OCI-LY7 (cell line): Measurements from ENCODE around the gene SNHG17. TPM values are rescaled to one million over a fixed set of nuclear protein-coding genes. Genes with fewer than 3 reads are reported as not detected.
"Not testable (repeated sequence)": the region's sequence is repeated elsewhere in the genome, so short reads cannot be mapped to it uniquely, and the experiment has no call there.

ENCODE experiments used
- BruUV-seq: library from RNA; stranded (reverse); fragments of 400-500 nt; replicated peaks from 2 replicates; lab custom pipeline; 2021; lab: Mats Ljungman, UMichigan
- CTCF ChIA-PET: fragments of 300-600 bp; sonication (Branson Sonifier 250); formaldehyde crosslinking; loops from one replicate; lab custom pipeline; 2022; ENCODE audit warnings: antibody characterized with exemption; ENCODE audit not compliant: unreplicated experiment; lab: Charles Lee
- POLR2A ChIA-PET: fragments of 300-600 bp; sonication (Branson Sonifier 250); formaldehyde crosslinking; loops from one replicate; lab custom pipeline; 2022; ENCODE audit warnings: antibody characterized with exemption; lab: Charles Lee
- DNase-seq: peaks from one replicate; pipeline ENCODE4 v3.0.0-alpha.2; 2015; ENCODE audit warnings: low spot score
- H2AFZ ChIP-seq: fragments of 200-600 bp; sonication (generic), shearing (Covaris generic); 2 replicates; pipeline ENCODE4 v1.6.1; 2014; ENCODE audit warnings: mild to moderate bottlenecking, antibody characterized with exemption, low read length, moderate library complexity
- H3K27ac ChIP-seq: fragments of 200-600 bp; sonication (generic); 2 replicates; pipeline ENCODE4 v1.5.1; 2014; ENCODE audit warnings: mixed run types, low read depth, mild to moderate bottlenecking, moderate library complexity, low read length, inconsistent platforms; ENCODE audit not compliant: poor library complexity, severe bottlenecking
- H3K36me3 ChIP-seq: fragments of 200-600 bp; sonication (generic); 2 replicates; pipeline ENCODE4 v1.6.1; 2014; ENCODE audit warnings: mild to moderate bottlenecking, antibody characterized with exemption, low read length, moderate library complexity, mixed read lengths; ENCODE audit not compliant: insufficient read depth
- H3K4me1 ChIP-seq: fragments of 200-600 bp; sonication (generic); 2 replicates; pipeline ENCODE4 v1.5.1; 2014; ENCODE audit warnings: mild to moderate bottlenecking, low read length; ENCODE audit not compliant: insufficient read depth, poor library complexity, severe bottlenecking
- H3K4me2 ChIP-seq: fragments of 200-600 bp; sonication (generic); 2 replicates; pipeline ENCODE4 v1.6.1; 2014; ENCODE audit warnings: mild to moderate bottlenecking, low read length
- H3K4me3 ChIP-seq: fragments of 200-600 bp; sonication (generic); 2 replicates; pipeline ENCODE4 v1.5.1; 2014; ENCODE audit warnings: mild to moderate bottlenecking, low read depth, low read length; ENCODE audit not compliant: poor library complexity, severe bottlenecking
- H3K79me2 ChIP-seq: fragments of 200-600 bp; sonication (generic); 2 replicates; pipeline ENCODE4 v1.6.1; 2016; ENCODE audit warnings: low read depth, mild to moderate bottlenecking, low read length, moderate library complexity, mixed read lengths; ENCODE audit not compliant: insufficient read depth
- H3K9me2 ChIP-seq: fragments of 200-600 bp; sonication (generic); 2 replicates; pipeline ENCODE4 v1.6.1; 2016; ENCODE audit warnings: mild to moderate bottlenecking, low read length, mixed read lengths; ENCODE audit not compliant: insufficient read depth
- H3K9me3 ChIP-seq: fragments of 200-600 bp; sonication (generic); 2 replicates; pipeline ENCODE4 v1.6.1; 2014; ENCODE audit warnings: mild to moderate bottlenecking, mixed run types, low read length, mixed read lengths
- H4K20me1 ChIP-seq: fragments of 200-600 bp; sonication (generic); 2 replicates; pipeline ENCODE4 v1.6.1; 2014; ENCODE audit warnings: mild to moderate bottlenecking, antibody characterized with exemption, low read length, moderate library complexity, mixed read lengths; ENCODE audit not compliant: insufficient read depth
- EZH2phosphoT487 ChIP-seq: fragments of 200-600 bp; sonication (generic); IDR thresholded peaks from 2 replicates; pipeline ENCODE4 v1.6.1; 2018; ENCODE audit warnings: low read depth, borderline replicate concordance, mild to moderate bottlenecking, mixed run types, antibody characterized with exemption, low read length, moderate library complexity, mixed read lengths
- intact Hi-C: fragments of 100-400 bp; cut with micrococcal nuclease; formaldehyde crosslinking; loops from one replicate; pipeline ENCODE4 v1.10.0; 2022; ENCODE audit not compliant: unreplicated experiment
- total RNA-seq, 2 experiments: library from RNA; depleted of rRNA in 1 of 2; stranded (reverse); fragments of >200 nt in 1 of 2; shearing (Covaris generic) in 1 of 2; gene quantifications; 2 replicates each; pipeline ENCODE4 v1.2.3, GENCODE V29; 2014 to 2022
- TF ChIP-seq, protein P1 (sequence below): fragments of 200-600 bp; sonication (generic); conservative IDR thresholded peaks from 2 replicates; pipeline ENCODE4 v1.5.1; 2014; ENCODE audit warnings: mild to moderate bottlenecking, antibody characterized with exemption, low read length, moderate library complexity, mixed read lengths

The SNHG17 gene
- total RNA-seq, 2 experiments from 2014 or later: 49.1 to 111 TPM

DNA sequence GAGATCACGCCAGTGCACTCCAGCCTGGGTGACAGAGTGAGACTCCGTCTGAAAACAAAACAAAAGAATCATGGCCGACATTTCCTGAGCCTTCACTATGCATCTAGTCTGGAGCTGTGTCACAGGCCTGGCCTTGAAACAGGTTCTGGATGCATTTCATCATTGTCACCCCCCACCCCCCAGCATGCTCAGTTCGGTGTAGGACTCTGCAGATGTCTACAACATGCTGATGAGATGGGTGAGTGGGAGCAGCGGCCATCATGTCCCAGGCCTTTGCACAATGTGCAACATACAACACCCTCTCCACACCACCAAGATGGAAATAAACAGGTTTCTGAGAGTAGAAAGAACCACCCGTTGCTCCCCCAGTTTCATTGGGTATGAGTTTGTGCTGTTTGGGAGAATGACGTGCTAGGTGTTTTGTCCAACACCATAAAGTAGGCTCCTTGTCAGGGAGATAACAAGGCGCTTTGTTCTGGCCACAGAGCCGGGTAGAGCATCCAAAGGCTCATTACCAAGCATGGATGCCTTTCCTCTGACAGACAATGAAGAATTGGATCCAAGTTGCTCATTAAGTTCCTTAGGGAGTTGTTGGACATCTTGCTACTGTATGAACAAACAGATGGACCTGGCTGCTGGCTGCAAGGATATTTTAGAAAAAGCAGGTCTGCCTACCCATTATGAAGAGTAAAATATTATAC, 22.1 kb downstream of the SNHG17 start:
- POLR2A ChIA-PET: interaction anchor here (0.6 kb wide), 1 partner anchor 122 kb away, joined by 4 read pairs; no protein-coding TSS in a partner anchor
- CTCF ChIA-PET: no interaction called here

DNA sequence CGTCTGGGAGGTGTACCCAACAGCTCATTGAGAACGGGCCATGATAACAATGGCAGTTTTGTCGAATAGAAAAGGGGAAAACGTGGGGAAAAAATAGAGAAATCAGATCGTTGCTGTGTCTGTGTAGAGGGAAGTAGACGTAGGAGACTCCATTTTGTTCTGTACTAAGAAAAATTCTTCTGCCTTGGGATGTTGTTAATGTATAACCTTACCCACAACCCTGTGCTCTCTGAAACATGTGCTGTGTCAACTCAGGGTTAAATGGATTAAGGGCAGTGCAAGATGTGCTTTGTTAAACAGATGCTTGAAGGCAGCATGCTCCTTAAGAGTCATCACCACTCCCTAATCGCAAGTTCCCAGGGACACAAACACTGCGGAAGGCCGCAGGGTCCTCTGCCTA, 27.3 kb downstream of the SNHG17 start:
- DNase-seq, intact Hi-C loops, CTCF ChIA-PET, H2AFZ ChIP-seq, H3K9me2 ChIP-seq, H3K4me1 ChIP-seq, H3K9me3 ChIP-seq, POLR2A ChIA-PET, H3K79me2 ChIP-seq, BruUV-seq, H3K4me3 ChIP-seq, H3K27ac ChIP-seq, H3K4me2 ChIP-seq, H4K20me1 ChIP-seq: not testable (repeated sequence)
- peaks cover 63% of the 10 kb centered on the region for H3K36me3 ChIP-seq

More for the DNA sequence above, 22.1 kb downstream of the SNHG17 start:
- TF ChIP-seq, protein P1, sequence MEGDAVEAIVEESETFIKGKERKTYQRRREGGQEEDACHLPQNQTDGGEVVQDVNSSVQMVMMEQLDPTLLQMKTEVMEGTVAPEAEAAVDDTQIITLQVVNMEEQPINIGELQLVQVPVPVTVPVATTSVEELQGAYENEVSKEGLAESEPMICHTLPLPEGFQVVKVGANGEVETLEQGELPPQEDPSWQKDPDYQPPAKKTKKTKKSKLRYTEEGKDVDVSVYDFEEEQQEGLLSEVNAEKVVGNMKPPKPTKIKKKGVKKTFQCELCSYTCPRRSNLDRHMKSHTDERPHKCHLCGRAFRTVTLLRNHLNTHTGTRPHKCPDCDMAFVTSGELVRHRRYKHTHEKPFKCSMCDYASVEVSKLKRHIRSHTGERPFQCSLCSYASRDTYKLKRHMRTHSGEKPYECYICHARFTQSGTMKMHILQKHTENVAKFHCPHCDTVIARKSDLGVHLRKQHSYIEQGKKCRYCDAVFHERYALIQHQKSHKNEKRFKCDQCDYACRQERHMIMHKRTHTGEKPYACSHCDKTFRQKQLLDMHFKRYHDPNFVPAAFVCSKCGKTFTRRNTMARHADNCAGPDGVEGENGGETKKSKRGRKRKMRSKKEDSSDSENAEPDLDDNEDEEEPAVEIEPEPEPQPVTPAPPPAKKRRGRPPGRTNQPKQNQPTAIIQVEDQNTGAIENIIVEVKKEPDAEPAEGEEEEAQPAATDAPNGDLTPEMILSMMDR: no peak
- no peak for TF ChIP-seq EZH2phosphoT487
- Histone ChIP-seq H3K79me2 (no peaks in the 10 kb centered on the region), H3K9me2 (no peaks in the 10 kb centered on the region), H3K36me3 (peaks cover 91% of the 10 kb centered on the region), H3K27ac (no peak overlapping the region), H2AFZ (no peak overlapping the region), H3K4me2 (no peak overlapping the region), H3K4me1 (no peaks in the 10 kb centered on the region), H3K9me3 (no peaks in the 10 kb centered on the region), H4K20me1 (no peaks in the 10 kb centered on the region), H3K4me3 (no peak overlapping the region)
- DNase-seq: no peak
- intact Hi-C loops: no loop called here
- no TSS peak for BruUV-seq

DNA sequence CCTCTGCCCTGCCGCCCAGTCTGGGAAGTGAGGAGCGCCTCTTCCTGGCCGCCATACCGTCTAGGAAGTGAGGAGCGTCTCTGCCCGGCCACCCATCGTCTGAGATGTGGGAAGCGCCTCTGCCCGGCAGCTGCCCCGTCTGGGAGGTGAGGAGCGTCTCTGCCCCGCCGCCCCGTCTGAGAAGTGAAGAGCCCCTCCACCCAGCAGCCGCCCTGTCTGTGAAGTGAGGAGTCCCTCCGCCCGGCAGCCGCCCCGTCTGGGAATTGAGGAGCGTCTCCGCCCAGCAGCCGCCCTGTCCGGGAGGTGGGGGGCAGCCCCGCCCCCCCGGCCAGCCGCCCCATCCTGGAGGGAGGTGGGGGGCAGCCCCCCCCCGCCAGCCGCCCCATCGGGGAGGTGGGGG, 27.8 kb downstream of the SNHG17 start:
- no peaks in the 10 kb centered on the region for H3K9me3 ChIP-seq
- H4K20me1 ChIP-seq: no peaks in the 10 kb centered on the region
- intact Hi-C loops: no loop called here
- H3K4me3 ChIP-seq: no peak overlapping the region
- no peaks in the 10 kb centered on the region for H3K79me2 ChIP-seq
- POLR2A ChIA-PET: no interaction called here
- H3K36me3 ChIP-seq: peaks cover 58% of the 10 kb centered on the region
- H2AFZ ChIP-seq: no peak overlapping the region
- TF ChIP-seq, protein P1: no peak
- TF ChIP-seq EZH2phosphoT487: no peak
- H3K4me2 ChIP-seq: no peak overlapping the region
- DNase-seq: no peak
- no peaks in the 10 kb centered on the region for H3K9me2 ChIP-seq
- no peaks in the 10 kb centered on the region for H3K4me1 ChIP-seq
- no TSS peak for BruUV-seq
- CTCF ChIA-PET: no interaction called here
- no peak overlapping the region for H3K27ac ChIP-seq
